ENCODE data around the gene ANOS1.

The ANOS1 gene

DNA sequence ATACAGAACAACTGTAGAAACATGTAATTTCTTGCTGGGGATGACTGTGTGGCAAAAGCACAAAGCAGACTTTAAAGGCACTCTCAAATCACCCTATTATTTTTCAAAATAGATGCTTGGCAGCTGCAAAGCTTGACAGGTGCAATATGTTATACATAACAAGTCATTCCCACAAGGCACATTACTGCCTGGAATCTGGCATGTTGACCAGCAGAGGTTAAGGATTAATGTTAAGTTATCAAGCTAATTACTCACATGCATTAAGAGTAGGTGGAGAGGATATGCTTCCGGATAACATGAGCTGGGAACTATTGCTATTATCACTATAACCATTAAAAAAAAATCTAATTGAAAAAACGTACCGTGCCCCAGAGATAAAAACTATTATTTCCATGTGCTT lies 17.8 kb downstream of the ANOS1 start:
- no peak for DNase-seq

- DNase-seq: no peak
Observed at GRCh38 chrX:8711401-8711800, 20.5 kb downstream of the ANOS1 start.

- DNase-seq: no peak
Observed at GRCh38 chrX:8704184-8704583, 27.8 kb downstream of the ANOS1 start.

DNA sequence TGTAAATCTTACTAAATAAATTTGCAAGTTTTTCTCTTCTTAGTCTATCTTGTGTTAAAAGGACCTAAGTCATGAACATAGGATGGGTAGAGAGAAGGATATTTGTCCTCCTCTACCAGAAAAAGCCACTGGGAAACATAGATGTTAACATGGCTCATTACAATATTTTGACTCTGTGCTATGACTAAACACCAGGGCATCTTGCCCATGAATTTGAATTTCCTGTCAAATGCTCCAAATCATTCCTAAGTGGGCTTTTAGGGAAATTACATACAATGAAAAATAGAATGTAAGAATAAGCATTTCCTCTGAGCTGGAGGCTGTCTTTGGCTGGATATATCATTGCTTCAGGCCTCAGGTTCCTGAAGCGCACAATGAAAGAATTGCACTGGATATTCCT lies 39.1 kb downstream of the ANOS1 start:
- DNase-seq: no peak

GRCh38 chrX:8689473-8689872 lies 42.5 kb downstream of the ANOS1 start:
- DNase-seq: no peak

GRCh38 chrX:8688776-8689175 lies 43.2 kb downstream of the ANOS1 start:
- no peak for DNase-seq

DNA sequence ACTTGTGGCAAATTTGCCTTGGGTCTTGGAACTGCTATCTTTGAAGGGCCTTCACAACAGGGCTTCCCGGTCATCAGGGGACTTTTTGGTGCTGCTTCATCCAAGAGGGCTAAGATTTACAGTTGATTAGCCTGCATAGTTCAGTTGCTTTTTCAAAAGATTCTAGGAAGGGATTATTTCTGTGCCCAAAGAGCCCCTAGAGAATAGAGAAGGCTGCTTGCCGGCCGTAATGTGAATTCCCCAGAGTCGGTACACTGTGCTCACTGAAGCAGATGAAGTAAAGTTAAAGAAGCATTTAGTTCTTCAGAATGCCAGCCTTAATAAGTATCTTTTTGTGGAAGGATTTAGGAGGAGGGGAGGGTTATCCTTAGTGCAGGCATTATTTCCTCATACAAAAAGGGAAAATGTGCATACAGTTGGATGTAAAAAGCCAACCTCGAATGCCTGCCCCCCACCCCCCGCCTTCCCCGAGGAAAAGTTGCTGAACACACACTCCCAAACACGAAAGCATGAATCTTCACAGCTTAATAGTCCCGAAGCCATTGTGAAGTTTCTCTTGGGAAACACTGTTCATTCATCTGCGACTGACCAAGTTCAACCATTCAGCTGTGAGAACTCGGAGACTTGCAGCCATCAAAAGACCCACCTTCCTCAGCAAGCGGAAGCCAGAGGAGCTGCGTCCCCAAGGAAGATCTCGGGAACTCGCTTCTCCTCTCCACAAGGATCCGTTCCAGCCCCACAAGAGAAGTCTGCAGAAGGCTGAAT lies 47.6 kb downstream of the ANOS1 start:
- DNase-seq: no peak

DNA sequence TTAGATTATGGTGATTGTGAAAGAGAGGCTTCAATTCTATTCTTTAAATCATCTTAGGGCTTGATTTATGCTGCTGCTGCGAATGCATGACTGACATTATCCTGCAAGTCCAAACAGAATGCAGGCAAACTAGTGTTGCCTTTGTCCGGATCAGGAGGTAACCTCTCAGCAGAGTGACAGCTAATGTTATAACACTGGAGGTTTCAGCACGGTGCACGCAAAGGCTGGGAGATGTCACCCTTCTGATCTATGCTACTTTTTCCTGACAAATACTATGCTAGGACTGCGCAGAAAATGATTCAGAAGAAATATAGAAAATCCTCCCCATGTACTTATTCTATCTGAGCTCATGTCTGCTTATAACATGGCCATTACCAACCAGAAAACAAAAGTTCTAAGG lies 48.2 kb downstream of the ANOS1 start:
- no peak for DNase-seq

- DNase-seq: no peak
Observed at GRCh38 chrX:8679550-8679949, 52.4 kb downstream of the ANOS1 start.

- no peak for DNase-seq
Observed at GRCh38 chrX:8675006-8675630, 56.8 kb downstream of the ANOS1 start.

GRCh38 chrX:8673201-8673600 lies 58.7 kb downstream of the ANOS1 start:
- no peak for DNase-seq

DNA sequence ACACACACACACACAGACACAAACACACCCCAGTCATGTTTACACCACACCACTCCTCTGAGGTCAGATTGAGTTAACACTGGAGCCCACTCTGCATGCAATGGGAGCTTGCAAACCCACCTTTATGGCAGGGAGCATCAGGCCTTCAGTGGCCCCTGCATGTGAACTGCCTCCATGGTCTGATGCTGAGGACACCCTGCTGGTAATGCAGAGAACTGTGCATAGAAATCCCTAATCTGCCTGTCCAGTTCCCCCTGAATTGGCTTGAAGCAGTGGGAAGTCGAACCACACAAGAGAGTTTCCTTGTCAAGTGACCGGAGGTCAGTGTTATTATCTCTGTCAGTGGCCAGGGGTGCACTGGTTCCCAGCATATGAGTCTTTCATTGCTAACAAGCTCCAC lies 59.8 kb downstream of the ANOS1 start:
- DNase-seq: no peak

- DNase-seq: no peak
Observed at GRCh38 chrX:8668813-8669212, 63.1 kb downstream of the ANOS1 start.

- DNase-seq: no peak
Observed at GRCh38 chrX:8663325-8663724, 68.6 kb downstream of the ANOS1 start.

DNA sequence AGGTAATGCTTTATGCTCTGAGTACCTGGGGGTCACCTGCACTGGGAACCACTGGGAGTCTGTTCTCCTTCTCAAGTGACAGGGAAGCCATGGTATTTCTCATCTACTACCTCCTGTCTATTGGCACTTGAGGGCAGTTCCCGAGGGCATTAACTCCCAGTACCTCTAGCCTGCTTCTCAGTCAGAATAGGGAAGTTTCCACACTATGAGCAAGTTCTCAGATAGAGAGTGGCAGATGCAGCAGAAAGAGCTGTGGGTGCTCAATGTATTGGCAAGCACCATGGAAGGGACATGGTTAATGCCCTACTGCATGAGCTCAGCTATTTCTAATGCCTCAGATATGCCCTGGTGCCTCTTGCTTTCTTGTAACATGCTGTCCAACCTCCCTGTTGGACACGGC lies 74.1 kb downstream of the ANOS1 start:
- no peak for DNase-seq

DNA sequence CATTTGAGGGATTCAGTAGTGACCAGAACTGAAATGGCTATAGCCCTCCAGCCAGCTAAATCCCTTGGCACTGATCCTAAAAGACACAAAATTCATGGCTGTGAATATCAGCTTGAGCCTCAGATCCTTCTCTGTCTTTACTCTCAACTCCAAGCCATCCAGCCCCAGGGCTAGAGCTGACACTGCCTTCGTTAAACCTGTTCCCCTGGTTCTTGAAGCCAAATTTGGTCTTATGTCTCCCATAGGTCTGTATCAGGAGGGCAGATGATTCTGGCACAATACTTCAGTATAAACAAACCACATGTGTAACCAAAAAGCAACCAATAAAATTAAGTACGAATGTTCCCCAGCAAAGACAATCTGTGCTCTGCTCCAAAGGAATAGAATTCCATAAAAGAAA lies 78.0 kb downstream of the ANOS1 start:
- no peak for DNase-seq

- DNase-seq: no peak
Observed at GRCh38 chrX:8649969-8650368, 82.0 kb downstream of the ANOS1 start.

GRCh38 chrX:8647176-8647575 lies 84.8 kb downstream of the ANOS1 start:
- no peak for DNase-seq

DNA sequence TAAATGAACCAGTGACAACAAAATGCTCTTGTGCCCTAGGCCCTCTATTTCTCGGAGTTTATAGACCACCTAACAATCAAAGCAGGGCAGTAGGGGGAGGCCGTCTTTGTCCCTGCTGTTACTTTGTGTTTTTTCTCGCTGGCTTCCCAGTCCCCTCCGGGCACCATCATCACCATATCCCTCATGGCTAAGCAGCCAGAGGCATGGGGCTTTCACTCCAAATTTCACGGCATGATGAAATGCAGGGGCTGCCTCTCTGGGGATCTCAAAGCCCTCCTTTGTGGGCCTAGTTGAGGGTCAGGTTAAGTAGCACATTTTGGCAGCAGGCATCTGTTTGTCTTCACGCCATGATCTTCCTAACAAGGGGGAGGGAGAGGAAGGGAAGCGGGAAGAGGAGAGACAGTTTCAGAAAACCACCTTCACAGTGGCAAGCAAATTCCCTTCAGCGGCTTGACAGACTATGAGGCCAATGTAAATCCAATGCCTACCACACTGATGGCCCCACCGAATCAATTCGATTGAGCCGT lies 91.9 kb downstream of the ANOS1 start:
- DNase-seq: no peak

DNA sequence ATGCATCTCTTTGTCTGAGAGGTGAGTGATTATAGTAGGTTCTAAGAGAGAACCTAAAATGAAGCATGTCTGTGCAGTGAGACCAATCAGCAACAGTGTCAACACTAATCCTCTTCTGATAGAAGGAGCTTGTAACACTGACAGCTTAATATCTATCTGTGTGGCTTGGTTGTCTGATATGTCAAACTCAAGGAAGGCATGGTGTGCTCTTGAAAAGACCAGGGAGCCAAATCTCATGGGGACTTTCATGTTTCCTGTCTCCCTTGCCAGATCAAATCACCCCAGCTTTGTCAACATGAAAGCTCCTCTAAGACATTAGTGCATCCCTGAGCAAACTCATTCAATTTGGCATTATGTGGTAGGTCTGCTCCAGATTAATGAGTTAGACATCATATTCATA lies 95.4 kb downstream of the ANOS1 start:
- no peak for DNase-seq

- DNase-seq: no peak
Observed at GRCh38 chrX:8635812-8636211, 96.1 kb downstream of the ANOS1 start.

DNA sequence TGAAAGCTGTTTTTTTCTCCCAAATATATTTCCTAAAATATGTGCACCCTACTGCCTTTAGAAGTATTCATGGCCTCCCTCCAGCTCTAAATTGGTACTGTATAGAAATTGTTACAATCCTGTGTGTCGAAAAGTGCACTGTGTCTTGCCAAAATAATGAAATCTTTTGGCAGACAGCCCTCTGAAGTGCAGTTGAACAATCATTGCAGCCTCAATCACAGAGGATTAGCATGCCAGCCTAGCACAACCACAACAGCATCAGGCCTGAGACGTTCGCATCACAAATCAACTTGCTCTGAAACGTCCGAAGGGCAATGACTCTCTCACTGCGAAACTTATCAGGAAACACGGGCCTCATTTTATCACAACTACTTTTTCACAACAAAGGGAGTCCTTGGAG lies 99.0 kb downstream of the ANOS1 start:
- DNase-seq: no peak

DNA sequence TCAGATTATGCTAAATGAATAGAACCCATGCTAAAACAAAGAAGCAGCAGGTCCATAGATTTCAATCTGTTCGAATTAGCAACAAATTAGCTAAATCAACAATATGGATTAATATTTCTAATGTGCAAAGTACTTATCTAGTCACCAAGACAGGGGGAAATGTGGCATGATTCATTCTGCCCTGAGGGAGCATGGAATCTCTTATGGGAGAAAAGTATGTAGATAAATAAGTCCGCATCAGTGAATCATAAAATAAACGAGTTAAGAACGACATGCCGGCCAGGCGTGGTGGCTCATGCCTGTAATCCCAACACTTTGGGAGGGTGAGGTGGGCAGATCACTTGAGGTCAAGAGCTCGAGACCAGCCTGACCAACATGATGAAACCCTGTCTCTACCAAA lies 102.1 kb downstream of the ANOS1 start:
- no peak for DNase-seq

- no peak for DNase-seq
Observed at GRCh38 chrX:8627796-8628195, 104.1 kb downstream of the ANOS1 start.

GRCh38 chrX:8607326-8607725 lies 124.6 kb downstream of the ANOS1 start:
- DNase-seq: no peak
